VCaP (cell line): ENCODE measurements around the gene SPATA18.

Source experiments
- H3K27ac ChIP-seq: fragments of 450-650 bp; 2 replicates; pipeline ENCODE4 v1.5.1; 2017
- CTCF ChIP-seq: fragments of 450-650 bp; conservative IDR thresholded peaks from 2 replicates; pipeline ENCODE4 v1.5.1; 2017; ENCODE audit warnings: mild to moderate bottlenecking, moderate library complexity

The SPATA18 gene

GRCh38 chr4:52107336-52107735 lies 56.2 kb downstream of the SPATA18 start:
- TF ChIP-seq CTCF, result no peak

GRCh38 chr4:52107745-52108144 lies 56.6 kb downstream of the SPATA18 start:
- TF ChIP-seq CTCF, result 0 out of 2 replicates have a peak, but pooled peaks have one; percentile 10
- no peak overlapping the region for H3K27ac ChIP-seq

More at GRCh38 chr4:52107336-52107735, 56.2 kb downstream of the SPATA18 start:
- no peak overlapping the region for H3K27ac ChIP-seq

- no peak overlapping the region for H3K27ac ChIP-seq
- TF ChIP-seq CTCF, result no peak
These were observed 59.1 kb downstream of the SPATA18 start for GRCh38 chr4:52110171-52110570.

GRCh38 chr4:52111995-52112394 lies 60.9 kb downstream of the SPATA18 start:
- no peak overlapping the region for H3K27ac ChIP-seq
- no peak for TF ChIP-seq CTCF

GRCh38 chr4:52112411-52112810 lies 61.3 kb downstream of the SPATA18 start:
- H3K27ac ChIP-seq, result no peak overlapping the region
- TF ChIP-seq CTCF, result no peak

GRCh38 chr4:52116641-52117040 lies 65.5 kb downstream of the SPATA18 start:
- H3K27ac ChIP-seq, result no peak overlapping the region
- no peak for TF ChIP-seq CTCF

GRCh38 chr4:52126226-52126625 lies 75.1 kb downstream of the SPATA18 start:
- no peak overlapping the region for H3K27ac ChIP-seq

More at GRCh38 chr4:52126226-52126625, 75.1 kb downstream of the SPATA18 start:
- no peak for TF ChIP-seq CTCF
